GM18517 (cell line): ENCODE results near the gene PHACTR1.
"Not testable (repeated sequence)": the region's sequence is repeated elsewhere in the genome, so short reads cannot be mapped to it uniquely, and the experiment has no call there.

Experiments
- ATAC-seq: cut with Tn5 transposase; IDR thresholded peaks from one replicate; pipeline ENCODE4 v1.9.1; 2021; ENCODE audit warnings: mild to moderate bottlenecking, moderate library complexity; ENCODE audit not compliant: unreplicated experiment

PHACTR1 gene

DNA sequence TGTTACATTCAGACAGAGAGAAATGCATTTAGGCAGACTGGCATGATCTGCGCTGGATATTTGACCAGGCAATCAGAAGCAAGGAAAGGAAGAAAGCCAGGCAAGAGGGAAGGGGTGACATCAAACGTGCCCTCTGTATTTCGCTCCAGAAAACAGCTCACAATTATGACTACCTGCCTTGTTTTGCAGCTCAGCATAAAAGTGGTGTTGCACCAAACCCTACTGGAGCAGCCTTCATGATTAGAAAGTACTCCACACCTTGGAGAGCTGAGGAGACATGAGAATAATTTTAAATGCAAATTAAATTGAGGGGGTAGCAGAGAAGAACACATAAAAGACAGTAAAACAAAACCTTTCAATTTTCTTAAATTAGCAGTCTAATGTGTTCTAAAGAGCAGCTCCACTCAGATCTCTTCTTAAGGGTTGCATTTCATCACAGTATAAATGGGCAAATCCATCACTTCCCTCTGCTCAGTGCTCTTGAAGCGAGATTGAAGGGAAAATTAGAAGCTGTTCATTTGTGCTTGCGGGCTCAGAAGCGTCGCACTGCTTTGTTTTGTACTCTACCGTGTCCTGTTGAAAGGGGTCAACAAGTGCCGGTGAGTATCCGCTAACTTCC is at the start of gene PHACTR1:
TSS of gene PHACTR1 (plus strand) at position 470 of the 619 bp plus-strand sequence.
- no peak for ATAC-seq

DNA sequence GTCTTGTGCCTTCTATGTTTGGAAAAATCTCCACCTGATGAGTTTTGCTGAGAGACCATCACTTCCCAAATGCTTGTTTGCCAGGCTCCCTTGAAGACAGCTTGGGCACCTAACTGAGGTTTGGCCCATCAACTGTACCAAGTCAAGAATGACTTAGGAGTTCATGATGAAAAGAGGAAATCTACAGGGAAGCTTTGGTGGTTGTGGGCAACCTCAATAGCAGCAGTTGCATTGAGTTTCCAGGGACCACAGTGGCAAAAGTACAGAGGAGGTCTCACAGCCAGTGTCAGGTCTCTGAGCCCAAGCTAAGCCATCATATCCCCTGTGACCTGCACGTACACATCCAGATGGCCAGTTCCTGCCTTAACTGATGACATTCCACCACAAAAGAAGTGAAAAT is 49.7 kb upstream of the PHACTR1 start:
- ATAC-seq: no peak

DNA sequence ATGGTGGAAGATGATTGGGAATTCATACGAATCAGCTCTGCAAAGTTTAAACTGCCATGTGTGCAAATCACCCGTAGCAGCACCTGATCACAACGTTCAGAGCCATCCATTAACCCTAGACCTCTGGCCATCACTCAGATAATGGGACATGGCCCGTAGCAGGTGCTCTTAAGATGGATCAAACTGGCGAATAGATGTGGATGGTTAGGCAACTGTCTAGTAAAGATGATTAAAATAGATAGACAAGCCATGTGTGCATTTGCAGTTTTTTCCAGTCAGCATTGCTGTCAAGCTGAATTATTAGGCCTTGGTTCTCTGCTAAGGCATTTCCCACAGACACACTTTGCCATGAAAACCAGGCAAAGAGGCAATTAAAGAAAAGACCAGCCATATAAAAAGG is 40.6 kb upstream of the PHACTR1 start:
- ATAC-seq: no peak

DNA sequence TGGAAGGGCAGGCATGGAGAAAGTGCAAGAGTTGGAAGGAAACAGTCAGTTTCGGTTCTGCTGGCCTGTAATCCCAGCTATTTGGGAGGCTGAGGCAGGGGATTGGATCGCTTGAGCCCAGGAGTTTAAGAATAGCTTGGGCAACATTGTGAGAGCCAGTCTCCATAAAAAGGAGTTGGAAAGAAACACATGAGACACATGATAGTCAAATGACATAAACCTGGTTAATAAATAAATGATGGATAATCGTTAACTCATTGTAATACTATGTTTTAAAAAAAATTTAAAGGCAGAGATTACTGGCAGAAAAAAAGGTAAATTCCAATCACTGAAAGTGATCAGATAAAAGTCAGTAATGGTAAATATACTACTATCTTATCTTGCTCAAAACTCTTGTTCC is 37.2 kb upstream of the PHACTR1 start:
- no peak for ATAC-seq

DNA sequence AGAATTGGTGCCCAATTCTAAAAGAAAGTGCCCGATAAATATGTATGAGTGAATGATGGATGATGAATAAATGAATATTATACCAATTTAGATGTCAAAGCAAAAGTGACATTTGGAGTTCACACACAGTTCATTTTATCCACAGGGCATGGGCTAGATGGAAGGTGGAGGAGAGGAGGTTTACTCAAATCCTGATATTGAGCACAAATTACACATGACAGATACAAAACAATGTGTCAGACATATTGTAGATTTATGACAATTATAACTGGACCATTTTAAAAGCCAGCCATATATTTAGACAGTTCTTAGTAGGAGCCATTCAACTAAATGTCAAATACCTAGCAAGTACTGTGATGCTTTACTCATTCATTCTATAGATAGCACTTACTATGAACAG is 23.4 kb upstream of the PHACTR1 start:
- ATAC-seq: no peak

DNA sequence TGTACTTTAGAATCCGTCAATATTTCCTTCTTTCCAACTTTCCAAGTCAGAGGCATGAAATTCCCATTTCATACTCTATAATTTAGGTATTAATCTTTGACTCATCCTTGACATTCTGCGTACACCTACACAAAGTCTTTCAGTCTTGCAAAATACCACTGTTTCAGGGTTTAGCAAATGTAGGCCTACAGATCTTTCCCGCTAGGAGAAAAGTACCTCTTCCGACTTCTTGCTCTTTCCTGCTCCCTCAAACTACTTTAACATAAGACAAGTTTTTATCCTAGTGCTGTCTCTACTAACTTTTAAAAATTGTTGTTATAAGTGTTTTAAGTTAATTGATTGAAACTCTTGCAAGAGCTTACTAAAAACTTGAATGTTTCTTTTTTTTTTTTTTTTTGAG is 18.3 kb upstream of the PHACTR1 start:
- no peak for ATAC-seq

DNA sequence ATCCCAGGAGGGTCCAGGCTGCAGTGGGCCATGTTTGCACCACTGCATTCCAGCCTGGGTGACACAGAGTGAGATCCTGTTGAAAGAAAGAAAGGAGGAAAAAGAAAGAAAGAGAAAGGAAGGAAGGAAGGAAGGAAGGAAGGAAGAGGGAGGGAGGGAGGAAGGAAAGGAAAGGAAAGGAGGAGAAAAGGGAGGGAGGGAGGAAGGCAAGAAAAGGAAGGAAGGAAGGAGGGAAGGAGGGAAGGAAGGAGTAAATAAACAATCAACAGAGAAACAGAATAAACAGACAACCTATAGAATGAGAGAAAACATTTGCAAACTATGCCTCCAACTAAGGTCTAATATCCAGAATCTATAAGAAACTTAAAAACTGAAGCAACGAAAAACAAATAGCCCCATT is 11.6 kb upstream of the PHACTR1 start:
- no peak for ATAC-seq

DNA sequence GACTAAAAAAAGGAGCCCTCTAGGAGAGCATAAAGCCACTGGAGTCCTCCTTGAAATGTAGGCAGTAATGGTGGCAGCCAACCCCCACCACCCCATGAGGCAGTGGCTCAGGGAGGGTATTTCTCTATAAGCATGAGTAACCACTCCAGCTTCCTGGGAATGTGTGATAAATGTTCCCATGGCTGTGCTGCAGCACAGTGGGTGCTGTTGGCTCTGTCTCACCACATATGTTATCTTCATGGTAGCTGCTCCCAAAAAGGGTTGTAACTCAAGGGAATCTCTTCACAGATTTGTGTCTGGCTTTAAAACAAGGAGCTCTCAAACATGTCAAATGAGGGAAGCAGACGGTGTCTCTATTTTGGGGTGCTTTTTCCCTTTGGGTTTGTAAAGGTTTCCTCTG is 7.5 kb upstream of the PHACTR1 start:
- no peak for ATAC-seq

DNA sequence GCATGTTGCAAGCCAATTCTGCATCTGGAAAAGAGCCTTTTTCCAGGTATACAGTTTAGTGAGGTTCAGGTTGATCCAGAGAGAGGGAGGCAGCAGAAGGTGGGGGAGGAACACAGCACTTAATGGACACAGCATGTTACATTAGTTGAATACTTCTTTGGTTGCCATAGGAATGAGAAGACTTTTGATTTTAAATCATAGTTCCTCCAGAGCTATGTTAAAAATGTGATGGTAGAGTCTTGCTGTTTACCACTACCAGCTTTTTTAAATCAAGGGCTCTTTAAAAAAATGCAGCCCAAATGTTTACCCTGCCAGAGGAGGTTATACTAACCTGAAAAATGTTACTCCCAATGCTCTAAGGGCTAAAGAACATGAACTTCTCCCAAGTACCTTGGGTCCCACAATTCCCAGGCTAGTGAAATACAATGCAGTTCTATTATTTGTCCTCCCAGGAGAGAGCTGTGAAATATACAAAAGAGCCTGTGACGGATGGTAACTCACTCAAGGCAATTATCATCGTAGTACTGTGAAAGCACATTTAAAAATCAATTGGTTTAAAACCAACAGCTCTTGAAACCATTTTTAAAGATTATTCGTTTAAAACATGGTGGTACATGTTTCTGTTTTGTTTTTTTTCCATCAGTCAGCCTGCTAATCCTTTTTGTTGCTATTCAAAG is 6.9 kb upstream of the PHACTR1 start:
- ATAC-seq: no peak

DNA sequence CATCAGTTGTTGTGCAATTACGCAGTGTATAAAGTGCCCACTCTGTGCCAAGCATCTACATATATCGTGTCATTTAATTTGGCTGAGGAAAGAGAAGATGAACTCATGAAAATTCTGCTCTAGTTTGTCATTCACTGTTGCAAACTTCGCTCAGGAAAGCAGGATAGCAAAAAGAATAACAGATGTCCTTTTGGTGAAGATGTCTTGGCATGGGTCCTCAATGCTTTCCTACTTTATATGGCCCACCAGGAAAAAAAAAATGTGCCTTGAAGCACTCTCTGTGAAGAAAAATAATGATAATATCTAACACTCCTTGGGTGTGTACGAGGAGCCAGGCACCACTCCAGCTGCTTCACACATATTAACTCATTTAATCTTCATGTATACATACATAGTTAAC is 5.6 kb upstream of the PHACTR1 start:
- ATAC-seq: no peak

DNA sequence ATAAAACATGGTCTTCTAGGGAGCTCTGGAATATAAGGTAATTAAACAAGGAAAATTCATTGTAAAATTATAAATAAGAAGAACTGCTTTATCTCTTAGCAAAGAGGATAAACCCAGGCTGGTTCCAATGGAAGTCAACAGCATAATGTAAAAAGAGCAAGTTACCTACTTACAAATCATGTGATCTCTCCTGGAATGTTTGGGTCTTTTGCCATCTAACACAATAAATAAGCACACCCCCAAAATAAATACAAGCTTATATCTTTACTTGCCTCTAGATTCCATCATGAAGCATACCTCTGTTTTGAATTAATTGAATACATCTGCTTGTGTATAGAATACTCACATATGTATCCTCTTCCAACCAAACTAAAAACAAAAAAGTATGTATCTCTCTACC is 2.5 kb upstream of the PHACTR1 start:
- ATAC-seq: no peak

DNA sequence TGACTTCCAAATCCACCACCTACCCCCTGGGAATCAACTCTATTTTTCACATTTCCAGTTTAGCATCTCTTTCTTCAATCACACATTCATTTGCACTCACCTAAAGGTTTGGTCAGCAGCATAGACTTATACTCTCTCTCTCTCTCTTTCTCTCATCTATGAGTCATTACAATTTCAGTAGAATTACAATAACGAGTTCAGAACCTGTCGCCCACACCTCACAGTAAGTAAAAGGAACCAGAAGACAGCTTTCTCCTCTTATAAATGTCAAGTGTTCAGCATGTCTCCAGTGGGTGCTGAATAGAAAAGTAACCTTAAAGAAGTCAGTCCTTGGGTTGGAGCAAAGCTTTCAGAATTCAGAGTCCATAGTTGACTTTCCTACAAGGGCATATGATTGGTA is 1.1 kb upstream of the PHACTR1 start:
- no peak for ATAC-seq

DNA sequence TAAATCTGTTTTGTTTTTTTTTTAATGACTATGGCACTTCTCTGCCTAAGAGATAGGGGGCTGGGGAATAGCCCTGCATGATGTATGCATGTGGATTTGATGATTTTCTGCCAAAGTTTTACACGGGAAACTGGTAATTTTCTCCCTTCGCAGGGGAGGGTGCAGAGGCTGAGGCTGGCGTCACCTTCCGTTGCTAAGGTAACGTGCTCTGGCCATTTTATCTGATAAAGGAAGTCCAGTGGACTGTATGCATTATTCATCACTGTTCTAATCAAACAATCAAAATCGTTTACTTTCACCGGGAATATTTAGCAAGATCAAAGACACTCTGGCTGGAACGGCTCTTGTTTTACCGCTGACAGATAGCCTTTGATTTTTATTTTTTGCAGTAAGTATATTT is 789 bp downstream of the PHACTR1 start:
- ATAC-seq: no peak

DNA sequence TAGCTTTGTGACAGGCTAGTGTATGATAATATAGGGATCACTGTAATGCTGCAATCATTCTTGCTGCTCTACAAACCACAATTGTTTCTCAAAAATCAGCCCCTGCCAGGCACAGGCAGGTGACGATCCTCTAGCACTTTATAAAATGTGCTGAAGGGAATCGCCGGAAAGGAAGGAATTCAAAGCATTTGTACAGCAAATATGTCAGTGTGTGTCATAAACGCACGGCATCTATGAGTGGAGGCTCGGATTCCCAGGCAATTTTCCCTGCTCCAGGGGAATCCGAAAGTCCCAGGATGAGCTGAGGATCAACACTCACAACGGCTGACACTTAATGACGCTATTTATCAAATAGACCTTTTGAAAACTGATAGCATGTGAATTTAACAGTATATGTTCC is 1.4 kb downstream of the PHACTR1 start:
- ATAC-seq: no peak

DNA sequence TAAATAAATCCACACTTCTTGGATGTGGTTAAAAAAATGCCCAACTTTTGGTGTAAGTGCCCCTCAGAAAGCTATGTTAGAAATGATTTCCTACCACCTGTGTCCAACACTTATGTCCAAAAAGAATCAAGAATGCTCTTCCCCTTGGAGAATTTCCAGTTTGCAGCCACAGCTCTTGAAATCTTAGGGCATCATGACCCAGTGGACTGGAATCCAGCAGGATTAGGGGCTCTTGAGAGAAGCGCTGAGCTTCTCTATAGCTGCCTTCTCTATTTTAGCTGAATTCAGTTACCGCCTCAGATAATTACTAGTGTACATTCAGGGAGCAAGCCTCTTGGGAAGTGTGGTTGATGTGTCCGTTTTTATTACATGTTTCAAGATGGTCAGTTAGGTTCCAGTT is 2.5 kb downstream of the PHACTR1 start:
- ATAC-seq: no peak

DNA sequence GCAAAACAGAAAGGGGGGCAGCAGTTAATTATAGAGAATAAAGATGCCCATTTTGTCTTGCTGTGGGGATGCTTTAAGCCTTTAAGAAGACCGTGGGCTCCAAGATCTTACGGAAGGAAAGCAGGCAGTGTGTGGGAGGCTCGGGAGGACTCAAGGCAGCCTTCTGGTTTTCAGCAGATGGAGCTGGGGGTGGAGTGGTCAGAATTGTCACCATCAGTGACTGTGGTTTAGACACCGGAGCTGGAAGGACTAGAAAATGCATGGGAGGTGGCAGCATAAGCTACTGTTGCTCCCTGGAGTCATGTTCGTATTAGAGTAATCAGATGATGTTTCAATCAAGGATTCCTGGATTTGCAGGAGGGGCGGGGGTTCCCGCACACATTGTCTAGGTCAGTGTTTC is 3.7 kb downstream of the PHACTR1 start:
- no peak for ATAC-seq

DNA sequence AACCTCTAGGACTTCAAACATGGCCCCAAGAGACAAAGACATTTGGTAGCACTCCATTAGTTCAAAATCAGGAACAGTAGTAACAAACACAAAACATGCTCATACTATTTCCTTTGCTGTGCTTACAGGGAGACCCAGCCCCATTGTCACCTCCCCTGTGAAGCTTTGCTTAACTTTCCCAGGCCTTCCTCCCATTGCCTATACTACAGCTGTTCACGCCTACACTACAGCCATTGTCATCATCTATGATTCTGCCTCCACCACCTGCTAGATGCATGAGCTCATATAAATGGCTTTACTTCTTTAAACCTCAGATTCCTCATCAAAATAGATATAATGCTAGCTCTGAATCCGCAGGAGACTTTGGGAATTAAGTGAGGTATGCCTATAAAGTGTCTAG is 8.7 kb downstream of the PHACTR1 start:
- ATAC-seq: no peak

DNA sequence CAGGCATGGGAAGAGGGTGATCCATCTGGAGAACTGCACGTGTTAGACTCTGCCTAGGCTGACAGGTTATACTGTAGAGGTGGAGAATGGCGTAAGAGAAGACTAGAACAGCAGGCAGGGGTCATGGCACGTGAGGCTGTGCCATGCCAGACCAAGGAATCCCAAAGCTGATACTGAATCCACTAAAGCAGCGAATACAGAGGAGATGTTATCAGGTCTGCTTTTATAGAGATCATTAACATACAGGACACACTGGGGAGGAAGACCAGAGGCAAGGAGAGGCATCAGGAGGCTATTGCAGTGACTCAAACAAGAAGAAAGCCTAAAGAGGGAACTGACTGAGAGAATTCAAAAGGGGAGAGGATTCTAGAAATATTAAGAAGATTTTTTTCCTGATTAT is 12.9 kb downstream of the PHACTR1 start:
- no peak for ATAC-seq

DNA sequence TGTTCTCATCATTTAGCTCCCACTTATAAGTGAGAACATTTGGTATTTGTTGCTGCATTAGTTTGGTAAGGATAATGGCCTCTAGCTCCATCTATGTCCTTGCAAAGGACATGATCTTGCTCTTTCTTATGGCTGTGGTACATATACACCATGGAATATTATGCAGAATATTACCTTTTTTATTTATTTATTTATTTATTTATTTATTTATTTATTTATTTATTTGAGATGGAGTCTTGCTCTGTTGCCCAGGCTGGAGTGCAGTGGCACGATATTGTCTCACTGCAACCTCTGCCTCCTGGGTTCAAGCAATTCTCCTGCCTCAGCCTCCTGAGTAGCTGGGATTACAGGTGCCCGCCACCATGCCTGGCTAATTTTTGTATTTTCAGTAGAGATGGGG is 14.2 kb downstream of the PHACTR1 start:
- ATAC-seq: not testable (repeated sequence)

DNA sequence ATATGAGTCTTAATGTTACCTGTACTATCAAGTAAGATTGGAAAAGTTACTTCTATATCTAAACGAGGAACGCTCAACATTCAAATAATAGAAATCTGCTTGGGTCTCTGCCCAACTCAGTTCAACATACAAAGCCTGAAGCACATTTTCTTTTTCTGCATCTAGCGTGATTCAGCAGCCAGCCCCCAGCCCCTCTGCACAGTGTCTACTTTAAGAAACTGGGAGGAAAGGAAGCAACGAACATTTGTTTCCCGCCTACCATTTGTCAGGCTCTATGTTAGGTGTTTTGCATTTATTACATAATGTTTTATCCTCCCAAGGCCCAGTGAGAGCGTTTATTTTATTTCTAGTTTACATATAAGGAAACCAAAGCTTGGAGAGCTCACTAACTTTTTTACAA is 17.3 kb downstream of the PHACTR1 start:
- no peak for ATAC-seq

DNA sequence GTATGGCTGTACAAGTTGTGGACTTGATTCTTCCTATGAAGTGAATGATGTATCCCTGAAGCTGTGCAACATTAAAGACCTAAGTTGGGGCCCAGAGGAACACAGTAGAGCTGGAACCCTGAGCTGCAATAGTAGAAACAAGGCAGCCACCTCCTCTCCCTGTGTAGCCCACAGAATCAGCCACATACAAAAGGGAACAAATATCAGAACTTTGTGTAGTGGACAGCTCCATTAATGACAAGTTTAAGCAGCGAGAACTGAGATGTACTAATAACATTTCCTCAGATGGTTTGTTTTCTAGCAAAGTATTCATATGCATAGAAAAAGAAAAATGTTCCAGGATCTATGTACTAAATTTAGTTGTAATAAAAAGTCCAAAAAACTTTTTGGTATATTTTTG is 19.2 kb downstream of the PHACTR1 start:
- ATAC-seq: no peak

DNA sequence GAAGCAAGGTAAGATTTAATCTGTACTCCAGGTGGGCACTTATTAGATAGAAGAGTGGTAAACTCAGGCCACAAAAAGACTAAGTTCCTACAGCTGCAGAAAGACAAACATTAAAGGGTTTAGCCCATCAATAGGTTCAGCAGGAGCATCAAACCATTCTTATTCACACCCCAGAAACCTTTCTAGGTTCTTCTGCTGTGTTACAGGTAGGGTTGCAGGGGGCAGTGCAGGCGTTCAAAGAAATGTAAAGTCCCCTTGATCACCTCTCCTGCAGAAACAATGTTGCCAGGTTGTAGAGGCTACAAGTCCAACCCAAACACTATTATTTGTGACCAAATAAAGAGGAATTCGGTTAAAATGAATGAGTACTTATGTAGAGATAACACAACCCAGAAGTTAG is 31.8 kb downstream of the PHACTR1 start:
- no peak for ATAC-seq
